ACC112 (cell line): ENCODE data around the gene HPS1.

Experiments
- H2AFZ ChIP-seq: fragments of 200-600 bp; sonication (generic); one replicate; pipeline ENCODE4 v1.6.0; 2017; ENCODE audit warnings: antibody characterized with exemption, low read length; ENCODE audit not compliant: unreplicated experiment
- H3K27ac ChIP-seq: fragments of 200-600 bp; sonication (generic); 2 replicates; pipeline ENCODE4 v1.5.1; 2014; ENCODE audit warnings: low read depth, mild to moderate bottlenecking, antibody characterized with exemption, low read length, moderate library complexity
- H3K27me3 ChIP-seq: fragments of 200-600 bp; sonication (generic); 2 replicates; pipeline ENCODE4 v1.6.1; 2014; ENCODE audit warnings: mild to moderate bottlenecking, antibody characterized with exemption, low read length, moderate library complexity, mixed read lengths; ENCODE audit not compliant: insufficient read depth
- H3K36me3 ChIP-seq: fragments of 200-600 bp; sonication (generic); 2 replicates; pipeline ENCODE4 v1.6.1; 2016; ENCODE audit warnings: mild to moderate bottlenecking, antibody characterized with exemption, low read length, moderate library complexity, mixed read lengths; ENCODE audit not compliant: insufficient read depth
- H3K4me1 ChIP-seq: fragments of 200-600 bp; sonication (generic); one replicate; pipeline ENCODE4 v1.6.1; 2016; ENCODE audit warnings: low read length, mixed read lengths; ENCODE audit not compliant: insufficient read depth, unreplicated experiment, control insufficient read depth
- H3K4me3 ChIP-seq: fragments of 200-600 bp; sonication (generic); 2 replicates; pipeline ENCODE4 v1.5.1; 2014; ENCODE audit warnings: mild to moderate bottlenecking, low read depth, low read length
- H3K79me2 ChIP-seq: fragments of 200-600 bp; sonication (generic); one replicate; pipeline ENCODE4 v1.6.0; 2016; ENCODE audit warnings: low read length; ENCODE audit not compliant: control insufficient read depth, unreplicated experiment, insufficient read depth

The HPS1 gene

DNA sequence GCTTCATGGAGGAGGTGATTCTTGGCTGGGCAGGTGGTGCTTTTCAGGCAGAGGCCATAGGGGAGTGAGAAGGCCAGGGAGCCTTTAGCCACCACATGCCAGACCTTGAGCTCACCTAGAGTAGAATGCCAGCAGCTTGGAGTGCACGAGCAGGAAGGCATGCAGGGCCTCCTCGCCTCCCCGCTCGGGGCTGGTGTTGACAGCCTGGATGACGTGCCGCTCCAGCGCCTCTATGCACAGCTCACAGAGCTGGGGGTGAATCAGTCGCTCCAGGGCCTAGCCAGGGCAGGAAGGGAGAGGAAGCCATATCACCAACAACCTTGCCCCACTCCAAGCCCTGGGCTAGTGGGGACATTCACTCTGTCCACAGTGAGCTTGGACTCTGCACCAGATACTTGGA, 15.7 kb downstream of the HPS1 start:
- Histone ChIP-seq H3K27me3 (no peaks in the 10 kb centered on the region), H3K4me3 (no peak overlapping the region), H3K27ac (no peak overlapping the region), H3K79me2 (no peaks in the 10 kb centered on the region), H2AFZ (no peak overlapping the region), H3K36me3 (peaks cover 39% of the 10 kb centered on the region), H3K4me1 (no peaks in the 10 kb centered on the region)

DNA sequence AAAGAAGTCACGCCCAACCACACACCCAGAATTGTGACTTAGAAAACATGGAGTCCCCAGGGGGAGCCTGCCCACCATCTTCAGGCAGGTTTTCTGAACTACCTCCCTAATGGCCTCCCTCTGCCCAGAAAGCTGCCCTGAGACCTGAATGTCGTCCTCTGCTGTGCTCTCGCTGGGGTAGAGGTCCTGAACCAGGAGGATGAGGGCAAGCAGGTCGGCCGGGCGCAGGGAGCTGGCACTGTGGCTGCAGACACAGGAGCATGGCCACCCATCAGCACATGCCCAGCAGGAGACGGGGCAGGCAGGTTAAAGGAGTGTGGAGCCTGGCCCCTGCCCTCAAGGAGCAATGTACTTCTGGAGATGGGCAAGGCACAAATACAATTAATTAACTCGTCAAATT, 16.3 kb downstream of the HPS1 start:
- no peak overlapping the region for H2AFZ ChIP-seq
- no peaks in the 10 kb centered on the region for H3K4me1 ChIP-seq
- no peak overlapping the region for H3K27ac ChIP-seq
- H3K79me2 ChIP-seq, result no peaks in the 10 kb centered on the region
- peaks cover 34% of the 10 kb centered on the region for H3K36me3 ChIP-seq
- H3K4me3 ChIP-seq, result no peak overlapping the region
- no peaks in the 10 kb centered on the region for H3K27me3 ChIP-seq

DNA sequence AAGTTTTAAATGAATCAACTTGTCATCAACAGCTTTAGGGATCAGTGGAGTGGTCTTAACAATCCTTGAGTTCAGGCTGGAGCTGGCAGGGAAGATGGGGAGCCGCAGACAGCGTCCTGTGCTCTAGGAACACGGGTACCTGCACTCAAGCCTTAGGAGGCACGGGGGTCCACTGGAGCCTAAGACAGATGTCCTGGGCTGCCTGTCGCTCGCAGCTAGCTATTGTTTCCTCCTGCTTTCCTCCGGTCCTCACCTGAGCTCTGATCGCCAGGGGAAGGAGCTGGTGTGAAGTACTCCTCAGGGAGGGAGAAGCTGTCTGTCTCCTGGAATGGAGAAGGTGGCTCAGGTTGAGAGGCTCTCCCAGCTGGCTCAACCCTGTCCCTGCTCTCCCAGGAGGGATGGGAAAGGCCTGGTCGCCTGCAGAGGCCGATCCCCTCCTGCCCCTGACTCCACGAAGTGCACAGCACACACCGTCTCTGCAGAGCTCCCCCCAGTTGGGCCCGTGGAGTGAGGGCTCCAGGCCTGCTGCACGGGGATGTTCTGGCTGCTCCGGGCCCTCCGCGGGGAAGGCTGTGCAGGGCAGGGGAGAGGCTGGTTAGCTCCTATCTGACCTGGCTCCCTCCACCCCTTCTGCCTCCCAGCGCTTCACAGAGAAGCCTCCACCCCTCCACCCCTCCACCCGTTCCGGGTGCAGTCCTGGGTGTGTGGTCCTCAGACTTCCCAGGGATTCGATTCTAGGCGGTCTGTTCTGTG, 17.2 kb downstream of the HPS1 start:
- peaks cover 29% of the 10 kb centered on the region for H3K36me3 ChIP-seq
- H3K79me2 ChIP-seq, result no peaks in the 10 kb centered on the region
- no peaks in the 10 kb centered on the region for H3K27me3 ChIP-seq
- H3K27ac ChIP-seq, result no peak overlapping the region
- H3K4me3 ChIP-seq, result no peak overlapping the region
- no peak overlapping the region for H2AFZ ChIP-seq
- H3K4me1 ChIP-seq, result no peaks in the 10 kb centered on the region

DNA sequence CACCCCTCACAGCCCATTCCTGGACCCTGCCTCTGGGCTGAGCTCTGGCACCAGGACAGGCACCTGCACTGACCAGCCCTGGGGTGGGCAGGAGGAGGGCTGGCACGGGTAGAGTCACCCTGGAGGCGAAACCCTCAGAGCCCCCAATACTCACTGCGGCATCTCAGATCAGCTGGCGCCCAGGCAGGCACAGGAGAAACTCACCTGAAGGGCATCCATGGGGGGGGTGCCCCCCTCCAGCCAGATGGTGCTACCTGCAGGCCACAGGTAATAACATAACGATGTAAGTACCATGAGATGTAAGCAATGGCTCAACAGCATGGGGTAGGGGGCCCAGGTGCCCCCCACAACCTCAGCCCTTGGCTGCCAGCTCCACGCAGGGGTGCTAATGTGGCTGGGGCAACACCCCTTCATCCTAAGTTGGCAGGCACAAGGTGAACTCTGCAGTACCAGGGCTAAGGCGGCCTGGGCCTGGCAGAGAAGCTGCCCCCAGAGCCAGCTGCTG, 19.7 kb downstream of the HPS1 start:
- no peak overlapping the region for H2AFZ ChIP-seq
- no peaks in the 10 kb centered on the region for H3K79me2 ChIP-seq
- no peaks in the 10 kb centered on the region for H3K27me3 ChIP-seq
- H3K4me1 ChIP-seq, result no peaks in the 10 kb centered on the region
- H3K36me3 ChIP-seq, result peaks cover 9% of the 10 kb centered on the region
- H3K27ac ChIP-seq, result no peak overlapping the region
- no peak overlapping the region for H3K4me3 ChIP-seq

DNA sequence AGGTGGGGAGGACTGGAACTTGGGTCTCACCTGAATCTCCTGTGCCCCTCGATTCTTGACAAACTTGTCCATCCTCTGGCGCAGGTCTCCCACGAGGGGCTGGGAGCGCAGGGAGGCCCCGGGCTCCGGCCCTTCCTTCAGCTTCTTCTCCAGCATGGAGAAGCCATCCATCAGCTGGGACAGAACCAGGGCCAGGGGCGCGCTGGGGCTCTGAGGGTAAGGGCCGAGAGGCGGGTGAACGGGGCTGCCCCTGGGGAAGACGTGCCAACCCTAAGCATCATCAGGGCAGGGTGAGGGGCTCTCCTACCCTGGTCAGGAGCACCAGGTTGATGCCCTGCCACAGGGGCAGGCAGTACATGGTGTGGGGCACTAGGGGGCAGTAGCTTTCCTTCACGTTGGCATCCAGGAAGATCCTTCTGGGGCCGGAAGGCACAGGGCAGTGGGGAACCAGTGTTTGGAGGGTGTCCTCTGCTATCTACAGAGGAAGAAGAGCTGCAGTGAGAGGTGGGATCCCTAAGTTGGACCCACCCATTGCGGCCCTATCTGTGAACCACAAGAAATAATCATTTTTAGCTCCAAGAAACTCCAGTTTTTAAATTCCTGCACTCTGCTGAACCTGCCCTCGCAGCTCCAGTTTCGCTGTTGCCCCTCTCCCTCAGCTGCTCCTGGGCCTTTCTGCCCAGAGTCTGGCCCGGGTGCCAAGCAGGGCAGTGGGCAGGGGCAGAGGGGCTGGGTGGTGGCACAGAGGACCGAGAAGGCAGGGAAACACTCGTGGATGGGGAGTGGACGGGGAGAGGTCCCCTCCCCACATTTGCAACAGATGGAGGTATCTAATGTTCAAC, 21.0 kb downstream of the HPS1 start:
- no peaks in the 10 kb centered on the region for H3K4me1 ChIP-seq
- no peak overlapping the region for H2AFZ ChIP-seq
- no peak overlapping the region for H3K27ac ChIP-seq
- no peaks in the 10 kb centered on the region for H3K27me3 ChIP-seq
- no peak overlapping the region for H3K4me3 ChIP-seq
- H3K79me2 ChIP-seq, result no peaks in the 10 kb centered on the region
- no peaks in the 10 kb centered on the region for H3K36me3 ChIP-seq

DNA sequence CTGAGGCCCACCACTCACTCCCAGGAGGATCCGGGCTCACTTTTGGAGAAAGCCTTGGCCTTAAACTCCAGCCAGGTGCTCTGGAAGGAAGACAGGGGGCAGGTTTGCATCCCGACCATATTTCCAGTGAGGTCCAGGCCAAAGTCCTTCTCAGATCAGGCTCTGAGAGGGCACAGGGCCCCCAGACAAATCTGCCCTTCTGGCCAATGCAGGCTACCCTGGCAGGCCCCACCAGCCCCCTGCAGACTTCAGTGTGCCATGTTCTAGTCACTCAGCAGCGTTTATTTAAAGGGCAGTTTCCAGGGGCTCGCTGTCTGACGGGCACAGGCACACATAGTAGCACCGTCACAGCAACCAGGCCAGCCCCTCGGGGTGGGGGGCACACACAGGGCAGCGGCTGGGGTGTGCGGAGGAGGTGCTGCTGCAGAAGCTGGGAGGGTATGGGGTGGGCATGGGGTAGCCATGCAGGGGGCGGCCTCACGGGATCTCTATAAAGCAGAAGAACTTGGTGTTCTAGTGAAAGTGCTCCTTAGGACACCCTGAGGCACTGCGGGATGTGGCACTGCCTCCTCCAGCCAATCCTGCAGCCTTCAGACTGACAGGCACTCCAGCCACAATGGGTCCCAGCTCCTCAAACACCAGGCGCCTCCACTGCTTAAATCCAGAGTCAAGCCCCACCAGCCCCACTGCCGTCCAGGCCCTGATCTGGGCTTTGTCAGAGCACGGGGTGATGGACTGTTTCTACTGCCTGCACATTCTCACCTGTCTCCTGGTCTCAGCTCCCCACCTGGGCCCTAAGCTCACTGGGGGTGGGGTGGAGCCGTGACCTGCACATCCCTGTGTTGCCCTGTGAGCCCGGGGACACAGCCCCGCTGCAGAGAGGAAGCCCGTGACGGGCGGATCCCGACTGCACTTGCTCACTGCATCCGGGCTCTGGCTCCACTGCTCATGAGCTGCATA, 22.2 kb downstream of the HPS1 start:
- Histone ChIP-seq H3K4me3 (no peak overlapping the region), H3K4me1 (no peaks in the 10 kb centered on the region), H3K27me3 (no peaks in the 10 kb centered on the region), H3K36me3 (no peaks in the 10 kb centered on the region), H3K79me2 (no peaks in the 10 kb centered on the region), H2AFZ (no peak overlapping the region), H3K27ac (no peak overlapping the region)

DNA sequence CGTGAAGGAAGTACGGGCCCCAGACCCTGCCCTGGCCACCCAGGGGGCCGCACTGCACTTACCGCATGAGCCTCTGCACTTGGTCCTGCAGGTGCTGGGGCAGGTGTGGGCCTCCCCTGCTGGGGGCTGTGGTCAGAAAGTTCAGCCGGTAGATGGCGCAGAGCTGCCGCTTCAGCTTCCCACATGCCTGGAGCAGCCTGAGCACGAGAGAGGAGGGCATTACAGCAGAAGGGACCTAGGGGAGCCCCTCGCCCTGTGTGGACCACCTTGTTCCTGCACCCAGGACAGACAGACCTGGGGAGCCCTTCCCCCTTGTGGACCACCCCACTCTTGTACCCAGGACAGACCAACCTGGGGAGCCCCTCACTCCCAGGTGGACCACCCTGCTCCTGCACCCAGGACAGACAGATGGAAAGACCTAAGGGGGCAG, 23.0 kb downstream of the HPS1 start:
- no peaks in the 10 kb centered on the region for H3K4me1 ChIP-seq
- no peak overlapping the region for H3K27ac ChIP-seq
- H3K79me2 ChIP-seq, result no peaks in the 10 kb centered on the region
- no peak overlapping the region for H2AFZ ChIP-seq
- no peaks in the 10 kb centered on the region for H3K27me3 ChIP-seq
- no peak overlapping the region for H3K4me3 ChIP-seq
- H3K36me3 ChIP-seq, result no peaks in the 10 kb centered on the region

DNA sequence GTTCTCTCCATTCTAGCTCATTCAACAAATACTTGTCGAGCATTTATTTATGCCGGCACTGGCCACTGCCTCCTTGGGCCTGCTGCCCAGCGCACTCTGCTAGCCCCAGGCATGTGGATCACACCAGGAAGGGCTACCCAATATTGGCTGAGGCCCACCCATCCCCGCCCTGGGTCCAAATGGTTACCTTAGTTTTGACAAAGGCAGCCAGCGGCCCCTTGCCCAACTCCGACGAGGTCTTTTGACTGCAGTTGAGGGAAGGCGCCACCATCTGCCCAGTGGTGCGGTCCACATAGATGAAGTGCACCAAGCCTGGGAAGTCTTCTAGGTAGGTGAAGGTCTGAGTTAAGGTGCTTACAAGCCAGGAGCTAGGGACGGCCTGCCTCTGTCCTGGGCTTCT, 24.6 kb downstream of the HPS1 start:
- no peaks in the 10 kb centered on the region for H3K27me3 ChIP-seq
- no peaks in the 10 kb centered on the region for H3K36me3 ChIP-seq
- H3K79me2 ChIP-seq, result no peaks in the 10 kb centered on the region
- H2AFZ ChIP-seq, result no peak overlapping the region
- no peaks in the 10 kb centered on the region for H3K4me1 ChIP-seq
- no peak overlapping the region for H3K27ac ChIP-seq
- H3K4me3 ChIP-seq, result no peak overlapping the region

DNA sequence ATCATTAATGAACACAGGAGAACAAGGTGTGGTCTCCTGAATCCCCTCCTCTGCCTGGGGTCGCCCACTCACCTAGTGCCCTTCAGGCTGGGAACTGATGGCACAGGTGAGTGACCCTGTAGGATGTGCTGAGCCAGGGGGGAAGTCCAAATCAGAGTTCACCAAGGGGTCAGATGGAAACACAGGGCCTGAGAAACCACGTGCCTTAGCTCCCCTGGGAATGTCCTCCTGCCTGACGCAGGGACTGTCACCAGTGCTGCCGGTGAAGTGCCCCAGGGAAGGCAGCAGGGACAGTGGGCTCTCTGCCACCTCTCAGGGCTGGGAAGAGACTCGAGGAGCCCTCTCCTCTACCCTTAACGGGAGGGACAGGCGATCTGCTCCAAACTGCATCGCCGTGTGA, 25.9 kb downstream of the HPS1 start:
- Histone ChIP-seq H3K79me2 (no peaks in the 10 kb centered on the region), H2AFZ (no peak overlapping the region), H3K36me3 (no peaks in the 10 kb centered on the region), H3K4me3 (no peak overlapping the region), H3K27me3 (no peaks in the 10 kb centered on the region), H3K4me1 (no peaks in the 10 kb centered on the region), H3K27ac (no peak overlapping the region)
